Liver (tissue), 9 donors: Measurements from ENCODE around the gene ALKBH5. TPM values are rescaled to one million over a fixed set of nuclear protein-coding genes. Genes with fewer than 3 reads are reported as not detected.

Experiments
- DNase-seq: peaks from one replicate; pipeline ENCODE4 v3.0.0-alpha.2; 2017; ENCODE audit warnings: low spot score
- H3K27ac ChIP-seq, 2 donors: one replicate each; pipeline ENCODE4 v1.7.0; 2013; ENCODE audit warnings: inconsistent platforms in 2 of 2, low read length in 2 of 2, control low read depth in 1 of 2, low read depth in 1 of 2, mild to moderate bottlenecking in 1 of 2
- H3K27me3 ChIP-seq, 4 donors: one replicate each; pipeline versions ENCODE4 v1.6.1 to v1.7.0; 2013; ENCODE audit warnings: low read length in 3 of 4, inconsistent platforms in 1 of 4, mild to moderate bottlenecking in 1 of 4, moderate library complexity in 1 of 4; ENCODE audit not compliant: control insufficient read depth in 4 of 4, insufficient read depth in 4 of 4
- H3K36me3 ChIP-seq, 4 donors: one replicate each; pipeline versions ENCODE4 v1.6.1 to v1.7.0; 2013; ENCODE audit warnings: low read length in 3 of 4, mild to moderate bottlenecking in 3 of 4, low read depth in 1 of 4, moderate library complexity in 1 of 4; ENCODE audit not compliant: control insufficient read depth in 4 of 4, insufficient read depth in 3 of 4
- H3K4me1 ChIP-seq, 4 donors: one replicate each; pipeline versions ENCODE4 v1.6.1 to v1.7.0; 2013; ENCODE audit warnings: low read length in 3 of 4, mild to moderate bottlenecking in 3 of 4, moderate library complexity in 1 of 4; ENCODE audit not compliant: control insufficient read depth in 4 of 4, insufficient read depth in 4 of 4
- H3K4me3 ChIP-seq, 3 donors: one replicate each; pipeline versions ENCODE4 v1.6.1 to v1.7.0; 2013; ENCODE audit warnings: low read length in 3 of 3, control low read depth in 1 of 3, low read depth in 1 of 3, mild to moderate bottlenecking in 1 of 3
- H3K9ac ChIP-seq, 2 donors: one replicate each; pipeline ENCODE4 v1.7.0; 2013; ENCODE audit warnings: low read length in 2 of 2, mild to moderate bottlenecking in 2 of 2, moderate library complexity in 2 of 2, control low read depth in 1 of 2, low read depth in 1 of 2
- H3K9me3 ChIP-seq, 4 donors: one replicate each; pipeline versions ENCODE4 v1.6.1 to v1.7.0; 2013; ENCODE audit warnings: low read length in 3 of 4; ENCODE audit not compliant: control insufficient read depth in 4 of 4
- ATF3 ChIP-seq: IDR thresholded peaks from 2 replicates; pipeline ENCODE4 v1.6.1; 2016; ENCODE audit warnings: antibody characterized with exemption
- CTCF ChIP-seq: fragments of 150-350 bp; IDR thresholded peaks from 2 replicates; pipeline ENCODE4 v1.5.1; 2017; ENCODE audit warnings: improper control_type of control experiment, low read depth, low read length; ENCODE audit not compliant: missing input control
- EGR1 ChIP-seq, 2 donors: IDR thresholded peaks; 2 replicates each; pipeline ENCODE4 v1.6.1; 2016 to 2018; ENCODE audit warnings: antibody characterized with exemption in 2 of 2, low read depth in 2 of 2
- FOXA1 ChIP-seq: IDR thresholded peaks from 2 replicates; pipeline ENCODE4 v1.6.1; 2016; ENCODE audit warnings: antibody characterized with exemption
- FOXA2 ChIP-seq: IDR thresholded peaks from 2 replicates; pipeline ENCODE4 v1.6.1; 2016; ENCODE audit warnings: antibody characterized with exemption
- GABPA ChIP-seq, 2 donors: IDR thresholded peaks in 1 of 2; conservative IDR thresholded peaks in 1 of 2; 2 replicates each; pipeline ENCODE4 v1.6.1; 2016; ENCODE audit warnings: antibody characterized with exemption in 2 of 2, mild to moderate bottlenecking in 1 of 2, moderate library complexity in 1 of 2
- HNF4A ChIP-seq, 2 donors: conservative IDR thresholded peaks; 2 replicates each; pipeline ENCODE4 v1.6.1; 2016; ENCODE audit warnings: antibody characterized with exemption in 2 of 2, mild to moderate bottlenecking in 2 of 2
- HNF4G ChIP-seq: IDR thresholded peaks from 2 replicates; pipeline ENCODE4 v1.6.1; 2016; ENCODE audit warnings: antibody characterized with exemption
- JUND ChIP-seq, 2 donors: IDR thresholded peaks; 2 replicates each; pipeline ENCODE4 v1.6.1; 2016; ENCODE audit warnings: antibody characterized with exemption in 2 of 2
- MAX ChIP-seq: IDR thresholded peaks from 2 replicates; pipeline ENCODE4 v1.6.1; 2016; ENCODE audit warnings: antibody characterized with exemption
- NR2F2 ChIP-seq: IDR thresholded peaks from 2 replicates; pipeline ENCODE4 v1.6.1; 2016; ENCODE audit warnings: antibody characterized with exemption
- RAD21 ChIP-seq, 2 donors: IDR thresholded peaks; 2 replicates each; pipeline ENCODE4 v1.6.1; 2016; ENCODE audit warnings: antibody characterized with exemption in 2 of 2, mild to moderate bottlenecking in 2 of 2
- REST ChIP-seq: IDR thresholded peaks from 2 replicates; pipeline ENCODE4 v1.6.1; 2016; ENCODE audit warnings: antibody characterized with exemption, mild to moderate bottlenecking
- RXRA ChIP-seq, 2 donors: IDR thresholded peaks; 2 replicates each; pipeline ENCODE4 v1.6.1; 2017 to 2018; ENCODE audit warnings: antibody characterized with exemption in 2 of 2, mild to moderate bottlenecking in 1 of 2
- SP1 ChIP-seq: IDR thresholded peaks from 2 replicates; pipeline ENCODE4 v1.6.1; 2018; ENCODE audit warnings: antibody characterized with exemption, mild to moderate bottlenecking
- TAF1 ChIP-seq: conservative IDR thresholded peaks from 2 replicates; pipeline ENCODE4 v1.6.1; 2016; ENCODE audit warnings: antibody characterized with exemption, mild to moderate bottlenecking
- YY1 ChIP-seq: IDR thresholded peaks from 2 replicates; pipeline ENCODE4 v1.6.1; 2016; ENCODE audit warnings: antibody characterized with exemption, mild to moderate bottlenecking
- ZBTB33 ChIP-seq: IDR thresholded peaks from 2 replicates; pipeline ENCODE4 v1.6.1; 2016; ENCODE audit warnings: antibody characterized with exemption
- WGBS: extraction: QIAGEN DNeasy Blood & Tissue Kit; methylation state at CpG from one replicate; pipeline ENCODE4 v1.1.7; 2013; 5-methylcytosine and 5-hydroxymethylcytosine counted together
- polyA plus RNA-seq, 2 donors: library from polyadenylated mRNA; stranded (reverse) in 1 of 2; unstranded in 1 of 2; fragments of 200-250 nt in 1 of 2; fragments of >200 nt in 1 of 2; fragmentation: Nextera tagmentation in 1 of 2; extraction: Ambion mirVana in 1 of 2; gene quantifications; one replicate each; pipeline versions ENCODE4 v1.2.1 to v1.2.3, GENCODE V29; 2013 to 2015
- total RNA-seq, 2 donors: library from RNA; depleted of rRNA; stranded (reverse); fragments of >200 nt; gene quantifications; one replicate each; pipeline ENCODE4 v1.2.3, GENCODE V29; 2014
- donor health status: healthy.
- donor health status: healthy.
- donor health status: healthy.
- donor health status: healthy.
- donor health status: healthy.

The ALKBH5 gene
- total and polyA plus RNA-seq, 4 donors = 30.5 to 67.8 (median 46.3) TPM

- H3K9me3 ChIP-seq = no peaks in the 10 kb centered on the region
- no peak overlapping the region for H3K9ac ChIP-seq
- no peak overlapping the region for H3K4me3 ChIP-seq
- 97% methylated on average over 8 of the region's 8 CpGs for WGBS
- TF ChIP-seq HNF4A (conservative IDR thresholded peaks at IDR 0.05) (no peak), RAD21 (IDR thresholded peaks at IDR 0.05) (no peak), EGR1 (IDR thresholded peaks at IDR 0.05; ENCODE audit: low read depth in 2 of 2) (no peak), FOXA1 (no peak), SP1 (no peak), REST (no peak), JUND (IDR thresholded peaks at IDR 0.05) (no peak), ZBTB33 (no peak), TAF1 (no peak), ATF3 (no peak), MAX (no peak), NR2F2 (no peak), HNF4G (no peak), RXRA (IDR thresholded peaks at IDR 0.05) (no peak), YY1 (no peak), CTCF (no peak), GABPA (IDR thresholded peaks at IDR 0.05 in 1 of 2, conservative IDR thresholded peaks at IDR 0.05 in 1 of 2) (no peak), FOXA2 (no peak)
- no peaks in the 10 kb centered on the region for H3K27me3 ChIP-seq
- H3K27ac ChIP-seq = no peak overlapping the region
- H3K4me1 ChIP-seq = peaks cover 15 to 33% (median 19%) of the 10 kb centered on the region in 4 donors
- H3K36me3 ChIP-seq = peaks cover 14 to 40% (median 35%) of the 10 kb centered on the region in 4 donors
- no peak for DNase-seq
These were observed 71.4 kb downstream of the ALKBH5 start for GRCh38 chr17:18254888-18255649.
